Neuronal stem cell (in vitro differentiated cells): Measurements from ENCODE around the gene AATK.

ENCODE experiments used
- DNase-seq: peaks from one replicate; pipeline ENCODE4 v3.0.0-alpha.2; 2013; ENCODE audit warnings: low spot score
- H2AFZ ChIP-seq: one replicate; pipeline ENCODE4 v1.6.1; 2013; ENCODE audit warnings: mild to moderate bottlenecking, low read length, inconsistent platforms
- H2AK5ac ChIP-seq: 2 replicates; pipeline ENCODE4 v1.6.1; 2013; ENCODE audit warnings: low read depth, mild to moderate bottlenecking, inconsistent platforms, low read length, moderate library complexity, mixed read lengths
- H2BK120ac ChIP-seq: 2 replicates; pipeline ENCODE4 v1.6.1; 2013; ENCODE audit warnings: low read depth, mild to moderate bottlenecking, inconsistent platforms, low read length, moderate library complexity, mixed read lengths
- H2BK12ac ChIP-seq: one replicate; pipeline ENCODE4 v1.6.1; 2013; ENCODE audit warnings: low read length, inconsistent platforms
- H2BK15ac ChIP-seq: 2 replicates; pipeline ENCODE4 v1.6.1; 2013; ENCODE audit warnings: mild to moderate bottlenecking, low read length, inconsistent platforms, mixed read lengths
- H2BK5ac ChIP-seq: one replicate; pipeline ENCODE4 v1.6.1; 2013; ENCODE audit warnings: inconsistent platforms, mild to moderate bottlenecking, low read length, moderate library complexity
- H3K14ac ChIP-seq: one replicate; pipeline ENCODE4 v1.6.1; 2013; ENCODE audit warnings: low read length, inconsistent platforms
- H3K18ac ChIP-seq: 2 replicates; pipeline ENCODE4 v1.6.1; 2013; ENCODE audit warnings: low read length, inconsistent platforms
- H3K23ac ChIP-seq: 2 replicates; pipeline ENCODE4 v1.6.1; 2013; ENCODE audit warnings: low read depth, mild to moderate bottlenecking, mixed read lengths, low read length, inconsistent platforms; ENCODE audit not compliant: poor library complexity
- H3K27ac ChIP-seq: replicated peaks from 3 replicates; pipeline ENCODE4 v1.5.1; 2013; ENCODE audit warnings: low read length, inconsistent platforms
- H3K27me3 ChIP-seq, 3 experiments: 2 replicates each; pipeline ENCODE4 v1.6.1; 2013; ENCODE audit warnings: low read length in 3 of 3, mild to moderate bottlenecking in 2 of 3, inconsistent platforms in 1 of 3, low read depth in 1 of 3, mixed read lengths in 1 of 3, moderate library complexity in 1 of 3; ENCODE audit not compliant: control insufficient read depth in 3 of 3, insufficient read depth in 3 of 3
- H3K36me3 ChIP-seq, 2 donors: replicated peaks in 1 of 2; 2 replicates each; pipeline ENCODE4 v1.6.1; 2013; ENCODE audit warnings: low read length in 2 of 2; ENCODE audit not compliant: control insufficient read depth in 2 of 2, insufficient read depth in 2 of 2
- H3K4ac ChIP-seq: 2 replicates; pipeline ENCODE4 v1.6.1; 2013; ENCODE audit warnings: inconsistent platforms, mild to moderate bottlenecking, low read length, moderate library complexity
- H3K4me1 ChIP-seq, 2 donors: 1 replicate in 1 of 2; 2 replicates in 1 of 2; pipeline ENCODE4 v1.6.1; 2013; ENCODE audit warnings: low read length in 2 of 2, low read depth in 1 of 2; ENCODE audit not compliant: control insufficient read depth in 2 of 2, insufficient read depth in 1 of 2
- H3K4me2 ChIP-seq: one replicate; pipeline ENCODE4 v1.6.1; 2013; ENCODE audit warnings: mild to moderate bottlenecking, low read length, inconsistent platforms; ENCODE audit not compliant: insufficient read depth, poor library complexity, severe bottlenecking
- H3K4me3 ChIP-seq, 2 donors: 2 replicates each; pipeline ENCODE4 v1.5.1; 2013; ENCODE audit warnings: low read length in 2 of 2, mild to moderate bottlenecking in 2 of 2, inconsistent platforms in 1 of 2, moderate library complexity in 1 of 2
- H3K79me1 ChIP-seq: one replicate; pipeline ENCODE4 v1.6.1; 2013; ENCODE audit warnings: low read depth, mild to moderate bottlenecking, inconsistent platforms, low read length, moderate library complexity
- H3K9ac ChIP-seq: one replicate; pipeline ENCODE4 v1.6.1; 2013; ENCODE audit warnings: mild to moderate bottlenecking, low read depth, low read length, inconsistent platforms; ENCODE audit not compliant: poor library complexity
- H3K9me3 ChIP-seq, 2 donors: replicated peaks in 1 of 2; 2 replicates each; pipeline versions ENCODE3 to v1.6.1; 2013; ENCODE audit warnings: low read length in 2 of 2, mild to moderate bottlenecking in 2 of 2, inconsistent platforms in 1 of 2, low read depth in 1 of 2, mixed read lengths in 1 of 2, moderate library complexity in 1 of 2; ENCODE audit not compliant: control insufficient read depth in 2 of 2, insufficient read depth in 1 of 2
- H4K8ac ChIP-seq: one replicate; pipeline ENCODE4 v1.6.1; 2013; ENCODE audit warnings: low read depth, mild to moderate bottlenecking, inconsistent platforms, low read length, moderate library complexity
- H4K91ac ChIP-seq: one replicate; pipeline ENCODE4 v1.6.1; 2013; ENCODE audit warnings: low read length, low read depth, mild to moderate bottlenecking, inconsistent platforms; ENCODE audit not compliant: poor library complexity
- WGBS, 2 donors: extraction: QIAGEN DNeasy Blood & Tissue Kit; methylation state at CpG; one replicate each; pipeline ENCODE4 v1.1.7; 2013; ENCODE audit warnings: missing lambda C conversion rate in 2 of 2, mixed read lengths in 1 of 2; ENCODE audit not compliant: insufficient read length in 2 of 2, insufficient replicate concordance in 1 of 2; ENCODE audit errors: extremely low coverage in 2 of 2; 5-methylcytosine and 5-hydroxymethylcytosine counted together

Gene AATK

GRCh38 chr17:81119223-81120148 is 46.5 kb downstream of the AATK start:
- Histone ChIP-seq H3K4me2 (peak overlapping the region; percentile 93), H2BK120ac (peak overlapping the region; percentile 81), H3K4me3 (peak overlapping the region in 1 of 2 donors; percentile 82), H3K27ac (no peak overlapping the region), H3K18ac (peak overlapping the region; percentile 100), H3K23ac (peak overlapping the region; percentile 98), H2BK12ac (peak overlapping the region; percentile 82), H2BK5ac (peak overlapping the region; percentile 83), H3K4ac (peak overlapping the region; percentile 84), H3K36me3 (peaks cover 0 to 8% of the 10 kb centered on the region in 2 donors), H2AK5ac (peak overlapping the region; percentile 66), H4K91ac (no peak overlapping the region), H2AFZ (no peak overlapping the region), H3K14ac (peak overlapping the region; percentile 89), H3K9ac (peak overlapping the region; percentile 81), H3K27me3 (peaks cover 0 to 25% (median 0%) of the 10 kb centered on the region in 3 experiments), H3K4me1 (peaks cover 0 to 5% of the 10 kb centered on the region in 2 donors), H3K9me3 (no peaks in the 10 kb centered on the region), H2BK15ac (peak overlapping the region; percentile 54), H4K8ac (peak overlapping the region; percentile 82), H3K79me1 (peaks cover 5% of the 10 kb centered on the region)
- WGBS, 2 donors, result no CpG with 5 or more reads among the region's 89 CpGs
- peak; percentile 90 for DNase-seq

GRCh38 chr17:81118308-81119221 is 47.5 kb downstream of the AATK start:
- Histone ChIP-seq H2BK120ac (no peak overlapping the region), H4K91ac (no peak overlapping the region)

GRCh38 chr17:81117672-81118198 is 48.3 kb downstream of the AATK start:
- Histone ChIP-seq H3K79me1 (peaks cover 5% of the 10 kb centered on the region), H3K36me3 (peaks cover 0 to 8% of the 10 kb centered on the region in 2 donors), H3K18ac (no peak overlapping the region), H2AK5ac (peak overlapping the region; percentile 46), H2BK5ac (no peak overlapping the region), H3K4me1 (peaks cover 0 to 5% of the 10 kb centered on the region in 2 donors), H4K8ac (no peak overlapping the region), H2BK15ac (peak overlapping the region; percentile 67), H3K9ac (peak overlapping the region; percentile 37), H3K9me3 (no peaks in the 10 kb centered on the region), H3K27ac (no peak overlapping the region), H3K27me3 (peaks cover 0 to 18% (median 0%) of the 10 kb centered on the region in 3 experiments), H2AFZ (no peak overlapping the region), H4K91ac (no peak overlapping the region), H3K4me2 (no peak overlapping the region), H3K23ac (peak overlapping the region; percentile 98), H3K4ac (no peak overlapping the region), H3K4me3 (no peak overlapping the region), H3K14ac (no peak overlapping the region), H2BK120ac (no peak overlapping the region), H2BK12ac (no peak overlapping the region)
- no CpG with 5 or more reads among the region's 20 CpGs for WGBS, 2 donors
- DNase-seq, result no peak

More at GRCh38 chr17:81118308-81119221, 47.5 kb downstream of the AATK start:
- peak overlapping the region; percentile 98 for H3K23ac ChIP-seq
- peak overlapping the region; percentile 100 for H3K18ac ChIP-seq
- H3K4ac ChIP-seq, result no peak overlapping the region
- peak overlapping the region; percentile 37 for H3K9ac ChIP-seq
- peak overlapping the region; percentile 67 for H2BK15ac ChIP-seq
- peak overlapping the region; percentile 53 for H2BK5ac ChIP-seq
- no peak overlapping the region for H2AFZ ChIP-seq
- peaks cover 0 to 25% (median 0%) of the 10 kb centered on the region in 3 experiments for H3K27me3 ChIP-seq
- H3K4me3 ChIP-seq, result no peak overlapping the region
- no CpG with 5 or more reads among the region's 24 CpGs for WGBS, 2 donors
- no peak for DNase-seq
- no peak overlapping the region for H3K27ac ChIP-seq
- H3K4me2 ChIP-seq, result peak overlapping the region; percentile 93
- peak overlapping the region; percentile 89 for H3K14ac ChIP-seq
- peaks cover 0 to 5% of the 10 kb centered on the region in 2 donors for H3K4me1 ChIP-seq
- no peak overlapping the region for H2BK12ac ChIP-seq
- no peaks in the 10 kb centered on the region for H3K9me3 ChIP-seq
- peak overlapping the region; percentile 82 for H4K8ac ChIP-seq
- peaks cover 5% of the 10 kb centered on the region for H3K79me1 ChIP-seq
- H2AK5ac ChIP-seq, result peak overlapping the region; percentile 66
- H3K36me3 ChIP-seq, result peaks cover 0 to 8% of the 10 kb centered on the region in 2 donors
